A673 (cell line): Measurements from ENCODE around the gene H2BK1. TPM values are rescaled to one million over a fixed set of nuclear protein-coding genes. Genes with fewer than 3 reads are reported as not detected.

Experiments used
- BruUV-seq: library from RNA; stranded (reverse); fragments of 400-500 nt; replicated peaks from 2 replicates; lab custom pipeline; 2021; lab: Mats Ljungman, UMichigan
- CTCF ChIA-PET: fragments of 300-600 bp; sonication (Branson Sonifier 250); formaldehyde crosslinking; loops from one replicate; lab custom pipeline; 2022; ENCODE audit warnings: antibody characterized with exemption; lab: Charles Lee
- POLR2A ChIA-PET: fragments of 300-600 bp; sonication (Branson Sonifier 250); formaldehyde crosslinking; loops from one replicate; lab custom pipeline; 2022; ENCODE audit warnings: antibody characterized with exemption; ENCODE audit not compliant: low non-redundant PET; lab: Charles Lee
- DNase-seq: peaks from one replicate; pipeline ENCODE4 v3.0.0-alpha.2; 2015; ENCODE audit warnings: low spot score
- H3K27ac ChIP-seq: fragments of 200-600 bp; sonication (generic); 2 replicates; pipeline ENCODE4 v1.5.1; 2016; ENCODE audit warnings: mixed run types, low read depth, mild to moderate bottlenecking, mixed read lengths, antibody characterized with exemption, low read length; ENCODE audit not compliant: poor library complexity, severe bottlenecking
- H3K27me3 ChIP-seq: fragments of 200-600 bp; sonication (generic); replicated peaks from 2 replicates; pipeline ENCODE4 v1.6.1; 2017; ENCODE audit warnings: mixed run types, low read depth, mild to moderate bottlenecking, mixed read lengths, antibody characterized with exemption, low read length; ENCODE audit not compliant: insufficient read depth, poor library complexity
- H3K36me3 ChIP-seq: fragments of 200-600 bp; sonication (generic); 2 replicates; pipeline ENCODE4 v1.6.1; 2016; ENCODE audit warnings: mixed run types, mild to moderate bottlenecking, mixed read lengths, antibody characterized with exemption, low read length; ENCODE audit not compliant: insufficient read depth, poor library complexity, severe bottlenecking
- H3K4me1 ChIP-seq: fragments of 200-600 bp; sonication (generic); 2 replicates; pipeline ENCODE4 v1.6.1; 2017; ENCODE audit warnings: mixed run types, mild to moderate bottlenecking, mixed read lengths, antibody characterized with exemption, low read length; ENCODE audit not compliant: insufficient read depth, poor library complexity, severe bottlenecking
- H3K4me3 ChIP-seq: fragments of 200-600 bp; sonication (generic); 2 replicates; pipeline ENCODE4 v1.5.1; 2016; ENCODE audit warnings: low read depth, mixed run types, mild to moderate bottlenecking, mixed read lengths, low read length; ENCODE audit not compliant: poor library complexity, severe bottlenecking
- H3K9me3 ChIP-seq: fragments of 200-600 bp; sonication (generic); 2 replicates; pipeline ENCODE4 v1.6.1; 2016; ENCODE audit warnings: mixed run types, low read depth, mild to moderate bottlenecking, mixed read lengths, antibody characterized with exemption, low read length; ENCODE audit not compliant: poor library complexity, severe bottlenecking
- EZH2 ChIP-seq: fragments of 200-600 bp; sonication (generic); IDR thresholded peaks from 2 replicates; pipeline ENCODE4 v1.6.1; 2017; ENCODE audit warnings: borderline replicate concordance, low read depth, mild to moderate bottlenecking, mixed read lengths, antibody characterized with exemption, low read length; ENCODE audit not compliant: poor library complexity, severe bottlenecking
- intact Hi-C: fragments of 100-400 bp; cut with micrococcal nuclease; formaldehyde crosslinking; loops from one replicate; pipeline ENCODE4 v1.10.0; 2022; ENCODE audit not compliant: unreplicated experiment
- total RNA-seq: library from RNA; stranded (reverse); gene quantifications from 2 replicates; pipeline ENCODE4 v1.2.3, GENCODE V29; 2021
- TF ChIP-seq, protein P1 (sequence below): fragments of 300-800, 200-600 bp; sonication (generic); conservative IDR thresholded peaks from 2 replicates; pipeline ENCODE4 v1.5.1; 2017; ENCODE audit warnings: low read depth, mild to moderate bottlenecking, antibody characterized with exemption, low read length, moderate library complexity, mixed read lengths

The H2BK1 gene
- total RNA-seq, 1 experiment from 2014 or later: not detected

DNA sequence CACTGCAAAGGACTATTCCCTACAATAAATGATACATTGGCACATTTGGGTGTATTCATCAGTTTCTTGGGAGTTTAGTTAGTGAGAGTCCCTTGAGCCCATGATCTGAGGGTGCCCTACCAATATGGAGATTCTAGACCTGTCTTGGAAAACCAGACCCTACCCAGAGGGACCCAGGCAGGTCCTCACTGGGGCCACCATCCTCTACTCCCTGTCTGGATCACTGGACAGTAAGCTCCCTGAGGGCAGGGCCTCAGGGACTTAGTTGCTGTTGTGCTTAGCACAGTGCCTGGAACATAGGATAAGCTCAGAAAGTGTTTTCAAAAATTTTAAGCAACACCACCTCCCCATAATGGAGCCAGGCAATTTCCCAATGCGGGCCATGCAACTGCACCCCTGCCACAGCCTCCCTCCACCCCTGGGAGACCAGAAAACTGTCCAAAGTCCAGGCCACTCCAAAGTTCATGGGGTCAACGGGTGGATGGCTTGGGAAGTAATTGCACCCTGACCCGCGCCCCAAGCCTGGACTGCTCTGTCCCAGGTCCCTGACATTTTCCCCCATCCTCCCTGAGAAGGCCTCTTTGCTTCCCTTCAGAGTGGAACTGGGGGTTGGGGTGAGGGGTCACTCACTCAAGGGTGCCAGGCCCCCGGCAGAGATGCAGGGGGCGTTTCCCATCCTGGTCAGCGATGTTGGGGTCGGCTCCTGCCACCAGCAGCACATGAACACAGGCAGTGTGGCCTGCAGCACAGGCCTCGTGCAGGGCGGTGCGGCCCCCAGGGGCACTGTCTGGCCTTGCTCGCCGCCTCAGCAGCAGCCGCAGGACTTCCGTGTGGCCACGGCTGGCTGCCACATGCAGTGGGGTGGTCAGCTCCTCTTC lies 24.3 kb downstream of the H2BK1 start:
- no peak for DNase-seq
- H3K4me3 ChIP-seq: no peak overlapping the region
- no peaks in the 10 kb centered on the region for H3K36me3 ChIP-seq
- TF ChIP-seq, protein P1, sequence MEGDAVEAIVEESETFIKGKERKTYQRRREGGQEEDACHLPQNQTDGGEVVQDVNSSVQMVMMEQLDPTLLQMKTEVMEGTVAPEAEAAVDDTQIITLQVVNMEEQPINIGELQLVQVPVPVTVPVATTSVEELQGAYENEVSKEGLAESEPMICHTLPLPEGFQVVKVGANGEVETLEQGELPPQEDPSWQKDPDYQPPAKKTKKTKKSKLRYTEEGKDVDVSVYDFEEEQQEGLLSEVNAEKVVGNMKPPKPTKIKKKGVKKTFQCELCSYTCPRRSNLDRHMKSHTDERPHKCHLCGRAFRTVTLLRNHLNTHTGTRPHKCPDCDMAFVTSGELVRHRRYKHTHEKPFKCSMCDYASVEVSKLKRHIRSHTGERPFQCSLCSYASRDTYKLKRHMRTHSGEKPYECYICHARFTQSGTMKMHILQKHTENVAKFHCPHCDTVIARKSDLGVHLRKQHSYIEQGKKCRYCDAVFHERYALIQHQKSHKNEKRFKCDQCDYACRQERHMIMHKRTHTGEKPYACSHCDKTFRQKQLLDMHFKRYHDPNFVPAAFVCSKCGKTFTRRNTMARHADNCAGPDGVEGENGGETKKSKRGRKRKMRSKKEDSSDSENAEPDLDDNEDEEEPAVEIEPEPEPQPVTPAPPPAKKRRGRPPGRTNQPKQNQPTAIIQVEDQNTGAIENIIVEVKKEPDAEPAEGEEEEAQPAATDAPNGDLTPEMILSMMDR: no peak
- no peak for TF ChIP-seq EZH2
- intact Hi-C loops: no loop called here
- POLR2A ChIA-PET: no interaction called here
- no peaks in the 10 kb centered on the region for H3K9me3 ChIP-seq
- CTCF ChIA-PET: no interaction called here
- H3K4me1 ChIP-seq: no peaks in the 10 kb centered on the region
- no TSS peak for BruUV-seq
- no peaks in the 10 kb centered on the region for H3K27me3 ChIP-seq
- no peak overlapping the region for H3K27ac ChIP-seq

DNA sequence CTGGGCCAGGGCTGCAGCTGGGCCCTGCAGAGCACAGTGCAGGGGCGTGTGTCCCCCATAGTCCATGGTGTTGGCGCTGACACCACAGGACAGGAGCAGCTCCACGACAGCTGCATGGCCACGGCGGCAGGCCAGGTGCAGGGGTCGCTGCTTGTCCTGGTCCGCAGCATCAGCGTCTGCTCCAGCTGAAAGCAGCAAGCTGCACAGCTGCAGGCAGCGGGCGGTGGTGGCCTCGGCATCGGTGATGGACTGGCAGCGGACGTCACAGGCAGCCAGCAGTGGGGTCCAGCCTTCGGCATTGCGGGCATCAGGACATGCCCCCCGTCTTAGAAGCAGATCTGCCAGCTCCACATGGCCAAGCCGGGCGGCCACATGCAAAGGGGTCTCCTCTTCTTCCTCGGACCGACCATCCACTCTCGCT lies 29.3 kb downstream of the H2BK1 start:
- Histone ChIP-seq H3K4me3 (no peak overlapping the region), H3K36me3 (no peaks in the 10 kb centered on the region), H3K4me1 (no peaks in the 10 kb centered on the region), H3K27ac (no peak overlapping the region), H3K9me3 (no peaks in the 10 kb centered on the region), H3K27me3 (no peaks in the 10 kb centered on the region)
- POLR2A ChIA-PET: no interaction called here
- intact Hi-C loops: no loop called here
- CTCF ChIA-PET: no interaction called here
- TF ChIP-seq, protein P1: no peak
- no peak for TF ChIP-seq EZH2
- BruUV-seq: no TSS peak
- DNase-seq: no peak

- no peaks in the 10 kb centered on the region for H3K27me3 ChIP-seq
- CTCF ChIA-PET: no interaction called here
- DNase-seq: no peak
- intact Hi-C loops: no loop called here
- POLR2A ChIA-PET: no interaction called here
- BruUV-seq: no TSS peak
- H3K4me1 ChIP-seq: no peaks in the 10 kb centered on the region
- no peak overlapping the region for H3K4me3 ChIP-seq
- H3K36me3 ChIP-seq: no peaks in the 10 kb centered on the region
- no peak for TF ChIP-seq EZH2
- TF ChIP-seq, protein P1: no peak
- H3K9me3 ChIP-seq: no peaks in the 10 kb centered on the region
- no peak overlapping the region for H3K27ac ChIP-seq
These were observed 30.3 kb downstream of the H2BK1 start for GRCh38 chr7:151179946-151180345.
